OCI-LY7 (cell line): Measurements from ENCODE around the gene HEPHL1.

Experiments
- EZH2phosphoT487 ChIP-seq: fragments of 200-600 bp; sonication (generic); IDR thresholded peaks from 2 replicates; pipeline ENCODE4 v1.6.1; 2018; ENCODE audit warnings: low read depth, borderline replicate concordance, mild to moderate bottlenecking, mixed run types, antibody characterized with exemption, low read length, moderate library complexity, mixed read lengths
- TF ChIP-seq, protein P1 (sequence below): fragments of 200-600 bp; sonication (generic); conservative IDR thresholded peaks from 2 replicates; pipeline ENCODE4 v1.5.1; 2014; ENCODE audit warnings: mild to moderate bottlenecking, antibody characterized with exemption, low read length, moderate library complexity, mixed read lengths

DNA sequence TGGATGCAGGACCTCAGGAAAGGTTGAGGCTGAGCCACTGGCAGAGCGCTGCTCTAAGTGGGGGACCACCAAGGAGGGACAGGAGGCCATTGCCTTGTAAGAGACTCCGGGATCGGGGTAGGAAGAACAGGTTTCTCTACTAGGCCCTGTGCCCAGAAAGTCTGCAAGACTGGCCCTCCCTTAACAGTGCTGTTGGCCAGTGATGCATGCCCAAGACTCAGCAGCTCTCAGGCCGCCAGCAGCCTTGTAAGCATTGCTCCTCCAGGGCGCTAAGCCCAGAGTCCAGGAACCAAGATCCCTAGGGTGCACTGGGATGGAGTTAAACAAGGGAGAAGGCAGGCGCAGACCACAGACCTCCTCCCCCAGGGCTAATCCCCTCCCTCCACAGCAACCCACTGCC is 68.2 kb downstream of the HEPHL1 start:
- TF ChIP-seq, protein P1, sequence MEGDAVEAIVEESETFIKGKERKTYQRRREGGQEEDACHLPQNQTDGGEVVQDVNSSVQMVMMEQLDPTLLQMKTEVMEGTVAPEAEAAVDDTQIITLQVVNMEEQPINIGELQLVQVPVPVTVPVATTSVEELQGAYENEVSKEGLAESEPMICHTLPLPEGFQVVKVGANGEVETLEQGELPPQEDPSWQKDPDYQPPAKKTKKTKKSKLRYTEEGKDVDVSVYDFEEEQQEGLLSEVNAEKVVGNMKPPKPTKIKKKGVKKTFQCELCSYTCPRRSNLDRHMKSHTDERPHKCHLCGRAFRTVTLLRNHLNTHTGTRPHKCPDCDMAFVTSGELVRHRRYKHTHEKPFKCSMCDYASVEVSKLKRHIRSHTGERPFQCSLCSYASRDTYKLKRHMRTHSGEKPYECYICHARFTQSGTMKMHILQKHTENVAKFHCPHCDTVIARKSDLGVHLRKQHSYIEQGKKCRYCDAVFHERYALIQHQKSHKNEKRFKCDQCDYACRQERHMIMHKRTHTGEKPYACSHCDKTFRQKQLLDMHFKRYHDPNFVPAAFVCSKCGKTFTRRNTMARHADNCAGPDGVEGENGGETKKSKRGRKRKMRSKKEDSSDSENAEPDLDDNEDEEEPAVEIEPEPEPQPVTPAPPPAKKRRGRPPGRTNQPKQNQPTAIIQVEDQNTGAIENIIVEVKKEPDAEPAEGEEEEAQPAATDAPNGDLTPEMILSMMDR: no peak
- no peak for TF ChIP-seq EZH2phosphoT487
